Coronary artery (tissue), 2 donors: ENCODE measurements around the gene PLK1.
A peak's percentile ranks its signal among the peaks of the same experiment; 100 is the strongest.
"Not testable (repeated sequence)": the region's sequence is repeated elsewhere in the genome, so short reads cannot be mapped to it uniquely, and the experiment has no call there.

Experiments used
- DNase-seq: peaks from one replicate; pipeline ENCODE4 v3.0.0-alpha.2; 2017; ENCODE audit warnings: low spot score
- H3K27ac ChIP-seq, 2 donors: fragments of 200-600 bp; sonication (generic); one replicate each; pipeline ENCODE4 v1.5.1; 2016 to 2019
- H3K4me3 ChIP-seq: fragments of 200-600 bp; sonication (generic); 2 replicates; pipeline ENCODE4 v1.5.1; 2016; ENCODE audit warnings: mild to moderate bottlenecking, moderate library complexity
- TF ChIP-seq, protein P1 (sequence below): fragments of 200-600 bp; sonication (generic); IDR thresholded peaks from one replicate; pipeline ENCODE4 v1.5.1; 2019; ENCODE audit warnings: antibody characterized with exemption

PLK1 gene

GRCh38 chr16:23678430-23679273 is at the start of gene PLK1:
TSS of gene PLK1 (plus strand) at chr16:23678889. CDS start at chr16:23678933, 44 bp downstream.
- TF ChIP-seq, protein P1, sequence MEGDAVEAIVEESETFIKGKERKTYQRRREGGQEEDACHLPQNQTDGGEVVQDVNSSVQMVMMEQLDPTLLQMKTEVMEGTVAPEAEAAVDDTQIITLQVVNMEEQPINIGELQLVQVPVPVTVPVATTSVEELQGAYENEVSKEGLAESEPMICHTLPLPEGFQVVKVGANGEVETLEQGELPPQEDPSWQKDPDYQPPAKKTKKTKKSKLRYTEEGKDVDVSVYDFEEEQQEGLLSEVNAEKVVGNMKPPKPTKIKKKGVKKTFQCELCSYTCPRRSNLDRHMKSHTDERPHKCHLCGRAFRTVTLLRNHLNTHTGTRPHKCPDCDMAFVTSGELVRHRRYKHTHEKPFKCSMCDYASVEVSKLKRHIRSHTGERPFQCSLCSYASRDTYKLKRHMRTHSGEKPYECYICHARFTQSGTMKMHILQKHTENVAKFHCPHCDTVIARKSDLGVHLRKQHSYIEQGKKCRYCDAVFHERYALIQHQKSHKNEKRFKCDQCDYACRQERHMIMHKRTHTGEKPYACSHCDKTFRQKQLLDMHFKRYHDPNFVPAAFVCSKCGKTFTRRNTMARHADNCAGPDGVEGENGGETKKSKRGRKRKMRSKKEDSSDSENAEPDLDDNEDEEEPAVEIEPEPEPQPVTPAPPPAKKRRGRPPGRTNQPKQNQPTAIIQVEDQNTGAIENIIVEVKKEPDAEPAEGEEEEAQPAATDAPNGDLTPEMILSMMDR, result no peak
- peak within 1 kb of the TSS in 1 of 2 donors; percentile 47 for H3K27ac ChIP-seq
- H3K4me3 ChIP-seq, result peak within 1 kb of the TSS; percentile 71
- no peak for DNase-seq

GRCh38 chr16:23629516-23629915 is 49.2 kb upstream of the PLK1 start:
- no peak overlapping the region for H3K27ac ChIP-seq

DNA sequence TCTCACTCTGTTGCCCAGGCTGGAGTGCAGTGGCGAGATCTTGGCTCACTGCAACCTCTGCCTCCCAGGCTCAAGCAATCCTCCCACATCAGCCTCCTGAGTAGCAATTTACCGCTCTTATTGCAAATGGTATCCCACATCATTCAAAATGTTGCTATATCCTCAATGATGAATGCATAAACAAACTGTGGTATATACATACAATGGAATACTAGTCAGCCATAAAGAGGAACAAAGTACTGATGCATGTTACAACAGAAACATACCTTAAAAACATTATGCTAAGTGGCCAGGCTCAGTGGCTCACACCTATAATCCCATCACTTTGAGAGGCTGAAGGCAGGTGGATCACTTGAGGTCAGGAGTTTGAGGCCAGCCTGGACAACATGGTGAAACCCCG is 46.8 kb upstream of the PLK1 start:
- not testable (repeated sequence) for DNase-seq, H3K27ac ChIP-seq, H3K4me3 ChIP-seq

More at GRCh38 chr16:23629516-23629915, 49.2 kb upstream of the PLK1 start:
- no peak overlapping the region for H3K4me3 ChIP-seq
- DNase-seq, result no peak
- TF ChIP-seq, protein P1, result no peak

DNA sequence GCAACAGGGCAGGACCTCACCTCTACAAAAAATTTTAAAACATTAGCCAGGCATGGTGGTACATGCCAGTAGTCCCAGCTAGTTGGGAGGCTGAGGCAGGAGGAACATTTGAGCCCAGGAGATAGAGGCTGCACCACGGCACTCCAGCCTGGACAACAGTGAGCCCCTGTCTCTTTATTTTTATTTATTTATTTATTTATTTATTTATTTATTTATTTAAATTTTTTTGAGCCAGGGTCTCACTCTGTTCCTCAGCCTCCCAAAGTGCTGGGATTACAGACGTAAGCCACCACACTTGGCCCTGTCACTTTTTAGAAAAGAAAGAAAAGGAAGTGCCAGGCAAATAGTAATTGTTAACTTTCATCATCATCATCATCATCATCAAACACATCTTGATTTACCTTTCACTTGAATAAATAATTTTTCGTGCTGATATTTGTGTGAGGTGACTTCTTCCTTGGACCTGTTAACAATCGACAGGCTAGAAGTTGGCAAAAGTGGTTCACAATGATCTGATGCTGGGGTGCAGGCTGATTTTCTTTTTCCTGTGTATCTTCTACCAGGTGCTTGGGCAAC is 44.1 kb upstream of the PLK1 start:
- Histone ChIP-seq H3K4me3 (no peak overlapping the region), H3K27ac (no peak overlapping the region)
- TF ChIP-seq, protein P1, result no peak
- DNase-seq, result no peak

DNA sequence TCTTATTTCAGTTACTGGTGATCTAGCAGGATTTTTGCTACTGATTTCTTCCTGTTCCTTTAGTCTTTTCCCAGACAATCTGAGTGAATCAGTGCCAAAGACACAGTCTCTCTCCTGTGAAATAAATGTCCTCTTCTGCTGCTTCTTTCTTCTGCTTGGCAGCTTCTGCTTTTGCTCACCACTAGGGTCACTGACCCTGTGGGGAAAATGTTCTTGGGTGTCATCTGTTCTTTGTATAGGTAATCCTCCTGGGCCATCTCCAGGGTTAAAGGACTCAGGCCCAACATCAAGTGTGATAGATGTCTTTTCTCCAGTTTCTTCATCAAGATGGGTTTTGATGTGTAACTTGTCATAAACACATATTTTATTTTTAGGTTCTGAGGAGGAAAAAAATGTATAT is 42.7 kb upstream of the PLK1 start:
- TF ChIP-seq, protein P1, result no peak
- no peak overlapping the region for H3K27ac ChIP-seq
- no peak for DNase-seq
- no peak overlapping the region for H3K4me3 ChIP-seq

GRCh38 chr16:23640615-23640930 is 38.1 kb upstream of the PLK1 start:
- DNase-seq, result no peak
- TF ChIP-seq, protein P1, result no peak
- peak overlapping the region; percentile 79 to 89 for H3K27ac ChIP-seq
- peak overlapping the region; percentile 99 for H3K4me3 ChIP-seq

- Histone ChIP-seq H3K4me3 (peak within 1 kb of the TSS; percentile 99), H3K27ac (peak within 1 kb of the TSS; percentile 79 to 89)
- DNase-seq, result peak; percentile 94
- TF ChIP-seq, protein P1, result no peak
These were observed 37.5 kb upstream of the PLK1 start, which contains the start of the genes DCTN5 and PALB2 for GRCh38 chr16:23640931-23641765. TSS of gene DCTN5 (plus strand) at chr16:23641466. CDS start at chr16:23641543, 77 bp downstream. TSS of gene PALB2 (minus strand) at chr16:23641310. CDS start at chr16:23641157, 153 bp downstream.
